ENCODE results near the gene SPATS1. TPM values are rescaled to one million over a fixed set of nuclear protein-coding genes. Genes with fewer than 3 reads are reported as not detected.
A peak's percentile ranks its signal among the peaks of the same experiment; 100 is the strongest.
"Not testable (repeated sequence)": the region's sequence is repeated elsewhere in the genome, so short reads cannot be mapped to it uniquely, and the experiment has no call there.

The SPATS1 gene
- total RNA-seq, 1 experiment from 2014 or later: not detected

DNA sequence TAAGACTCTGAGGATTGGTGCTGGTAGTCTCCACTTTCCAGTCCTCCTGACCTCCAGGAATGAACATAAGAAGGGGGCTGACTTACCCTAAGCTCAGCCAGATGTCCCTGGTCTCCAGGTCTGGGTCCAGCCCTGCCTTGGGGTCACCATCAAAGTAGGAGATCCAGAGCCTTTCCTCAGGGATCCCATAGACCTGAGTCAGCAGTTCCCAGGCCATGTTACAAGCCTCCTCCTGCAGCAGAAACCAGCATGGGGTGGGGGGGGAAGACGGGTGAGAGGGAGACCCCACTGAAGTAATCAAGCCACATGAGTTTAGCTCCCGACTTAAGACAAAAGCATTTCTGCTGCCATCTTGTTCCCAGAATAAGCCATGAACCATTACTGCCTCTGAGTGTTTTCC, 31.1 kb upstream of the SPATS1 start:
- DNase-seq (ENCODE audit: low read depth): no peak

- no peak for DNase-seq (ENCODE audit: low read depth)
Observed at GRCh38 chr6:44311767-44312166, 30.7 kb upstream of the SPATS1 start.

DNA sequence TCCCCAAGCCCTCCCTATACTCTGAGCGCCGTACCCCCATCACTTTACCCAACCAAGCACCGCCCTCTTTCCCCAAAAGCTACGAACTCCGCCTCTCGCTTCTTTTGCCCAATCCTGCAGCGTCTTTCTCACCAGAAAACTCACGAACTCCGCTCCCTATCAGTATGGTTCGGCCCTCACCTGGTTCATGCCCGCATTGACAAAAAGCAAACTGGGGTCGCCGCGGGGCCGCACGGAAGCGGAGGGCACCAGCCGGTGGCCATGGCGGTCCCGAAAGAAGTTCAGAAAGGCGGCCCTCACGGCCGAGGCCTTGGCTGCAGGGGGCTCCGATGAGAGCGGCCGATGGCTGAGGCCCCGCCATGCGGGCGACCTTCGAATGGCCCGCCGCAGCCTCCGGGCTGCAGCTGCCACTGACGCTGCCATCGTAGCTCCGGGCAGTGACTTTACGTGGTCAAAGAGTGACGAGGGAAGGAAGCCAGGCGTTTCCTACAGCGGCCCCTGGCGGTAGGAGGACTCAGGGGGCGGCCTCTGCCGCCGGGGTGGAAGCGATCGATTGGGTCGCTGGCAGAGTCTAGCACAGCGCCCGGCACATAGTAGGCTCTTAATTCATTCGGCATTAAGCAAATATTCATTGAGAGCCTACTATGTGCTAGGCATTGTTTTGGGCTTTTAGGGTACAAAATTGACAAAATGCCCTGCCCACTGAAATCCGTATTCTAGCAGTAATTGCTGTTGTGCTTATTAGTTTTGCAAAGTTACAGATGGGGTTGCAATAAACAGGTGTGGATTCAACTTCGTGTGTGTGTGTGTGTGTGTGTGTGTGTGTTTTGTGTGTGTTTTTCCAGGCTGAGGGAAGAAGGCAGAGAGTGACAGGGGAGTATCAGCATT, 29.3 kb upstream of the SPATS1 start, which contains the start of gene AARS2:
AARS2 (minus strand) TSS at position 447 of the 888 bp plus-strand sequence; CDS start at position 423, 24 bp downstream.
- DNase-seq (ENCODE audit: low read depth): peak; percentile 87

GRCh38 chr6:44314657-44315056, 27.8 kb upstream of the SPATS1 start:
- not testable (repeated sequence) for DNase-seq (ENCODE audit: low read depth)

GRCh38 chr6:44315516-44315915, 26.9 kb upstream of the SPATS1 start:
- DNase-seq (ENCODE audit: low read depth): no peak

GRCh38 chr6:44315951-44316350, 26.5 kb upstream of the SPATS1 start:
- DNase-seq (ENCODE audit: low read depth): no peak

- DNase-seq (ENCODE audit: low read depth): no peak
Observed at GRCh38 chr6:44316481-44316880, 26.0 kb upstream of the SPATS1 start.

- DNase-seq (ENCODE audit: low read depth): not testable (repeated sequence)
Observed at GRCh38 chr6:44317136-44317631, 25.3 kb upstream of the SPATS1 start.

DNA sequence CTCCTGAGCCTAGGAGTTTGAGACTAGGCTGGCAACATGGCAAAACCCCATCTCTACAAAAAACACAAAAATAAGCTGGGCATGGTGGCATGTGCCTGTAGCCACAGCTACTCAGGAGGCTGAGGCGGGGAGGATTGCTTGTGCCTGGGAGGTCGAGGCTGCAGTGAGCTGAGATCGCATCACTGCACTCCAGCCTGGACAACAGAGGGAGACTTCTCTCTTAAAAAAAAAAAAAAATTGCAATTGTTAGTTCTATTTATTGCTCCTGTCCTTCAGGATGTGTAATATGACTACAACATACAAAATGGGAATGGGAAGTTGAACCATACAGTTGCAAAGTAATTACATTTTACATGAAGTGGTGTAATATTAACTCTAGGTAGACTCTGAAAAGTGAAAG, 21.2 kb upstream of the SPATS1 start:
- DNase-seq (ENCODE audit: low read depth): no peak

GRCh38 chr6:44327096-44327495, 15.4 kb upstream of the SPATS1 start:
- DNase-seq (ENCODE audit: low read depth): no peak

- no peak for DNase-seq (ENCODE audit: low read depth)
Observed at GRCh38 chr6:44327760-44328159, 14.7 kb upstream of the SPATS1 start.

DNA sequence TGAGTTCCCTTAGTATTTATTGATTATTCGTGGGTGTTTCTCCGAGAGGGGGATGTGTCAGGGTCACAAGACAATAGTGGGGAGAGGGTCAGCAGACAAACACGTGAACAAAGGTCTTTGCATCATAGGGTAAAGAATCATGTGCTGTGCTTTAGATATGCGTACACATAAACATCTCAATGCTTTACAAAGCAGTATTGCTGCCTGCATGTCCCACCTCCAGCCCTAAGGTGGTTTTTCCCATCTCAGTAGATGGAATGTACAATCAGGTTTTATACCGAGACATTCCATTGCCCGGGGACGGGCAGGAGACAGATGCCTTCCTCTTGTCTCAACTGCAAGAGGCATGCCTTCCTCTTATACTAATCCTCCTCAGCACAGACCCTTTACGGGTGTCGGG, 14.2 kb upstream of the SPATS1 start:
- DNase-seq (ENCODE audit: low read depth): not testable (repeated sequence)

GRCh38 chr6:44329858-44330257, 12.6 kb upstream of the SPATS1 start:
- no peak for DNase-seq (ENCODE audit: low read depth)

- DNase-seq (ENCODE audit: low read depth): peak; percentile 30
Observed at GRCh38 chr6:44332585-44332984, 9.9 kb upstream of the SPATS1 start.

DNA sequence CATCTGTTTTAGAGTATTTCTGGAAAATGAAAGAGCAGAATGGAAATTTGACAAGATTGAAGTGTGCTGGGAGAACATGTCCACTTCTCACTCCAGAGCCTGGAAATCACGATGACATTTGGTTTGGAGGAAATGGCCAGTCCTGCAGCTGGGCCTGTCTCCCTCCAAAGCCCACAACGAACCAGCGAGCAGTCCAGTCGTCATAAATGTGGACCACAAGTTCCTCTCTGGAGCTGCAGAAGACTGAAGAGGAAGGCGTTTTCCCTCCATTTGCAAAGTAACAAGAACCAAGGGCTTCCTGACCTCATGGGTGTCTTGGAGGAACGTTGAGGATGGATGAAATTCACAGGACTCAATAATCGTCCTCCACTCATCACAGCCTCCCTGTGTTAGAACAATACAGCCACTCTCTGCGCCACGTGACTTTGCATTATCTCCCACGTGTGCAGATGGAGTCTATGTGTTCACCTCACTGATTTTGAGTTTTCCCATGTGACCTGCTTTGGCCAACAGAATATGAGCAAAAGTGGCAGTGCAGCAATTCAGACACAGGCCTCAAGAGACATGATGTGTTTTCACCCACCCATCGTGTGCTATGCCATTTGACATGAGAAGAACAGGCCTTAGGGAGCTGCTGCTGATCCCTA, 9.1 kb upstream of the SPATS1 start:
- no peak for DNase-seq (ENCODE audit: low read depth)

DNA sequence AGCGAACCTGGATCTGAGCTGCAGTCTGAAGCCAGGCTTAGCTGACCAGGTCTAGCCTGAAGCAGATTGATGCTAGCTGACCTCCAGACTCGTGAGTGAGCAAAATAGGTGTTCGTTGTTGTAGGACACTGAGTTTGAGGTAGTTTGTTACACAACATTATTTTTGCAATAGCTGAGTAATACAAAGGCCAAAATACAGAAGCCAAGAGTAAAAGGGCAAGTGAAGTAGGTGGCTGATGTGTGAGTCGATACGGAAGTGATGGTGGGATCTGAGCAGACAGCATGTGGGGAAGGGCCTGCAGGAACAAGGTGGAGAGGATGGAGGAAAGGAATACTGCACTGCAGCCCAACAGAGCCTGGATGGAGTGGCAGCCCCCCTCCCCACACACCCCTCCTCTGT, 8.5 kb upstream of the SPATS1 start:
- no peak for DNase-seq (ENCODE audit: low read depth)

DNA sequence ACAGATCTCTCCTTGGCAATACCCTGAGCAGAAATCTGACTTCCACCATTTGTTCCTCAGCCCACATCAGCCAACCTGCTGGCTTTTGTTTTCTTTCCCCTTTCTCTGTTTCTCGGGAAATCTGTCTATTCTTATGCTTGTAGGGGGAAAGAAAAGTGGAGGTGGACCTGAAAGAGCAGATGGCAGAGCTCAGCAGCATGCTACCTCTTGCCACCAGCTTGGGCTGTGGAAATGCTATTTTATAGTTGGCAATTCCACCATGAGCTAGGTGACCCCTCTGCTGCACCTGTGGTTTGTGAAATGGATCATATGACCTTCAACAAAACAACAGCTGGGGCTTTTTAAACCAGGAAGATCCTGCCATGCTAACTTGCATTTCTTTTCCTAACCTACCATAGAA, 6.8 kb upstream of the SPATS1 start:
- no peak for DNase-seq (ENCODE audit: low read depth)

- DNase-seq (ENCODE audit: low read depth): peak; percentile 68
Observed at GRCh38 chr6:44338228-44339122, 4.0 kb upstream of the SPATS1 start.

GRCh38 chr6:44339301-44339700, 3.1 kb upstream of the SPATS1 start:
- DNase-seq (ENCODE audit: low read depth): no peak

- peak; percentile 78 for DNase-seq (ENCODE audit: low read depth)
Observed at GRCh38 chr6:44339763-44340625, 2.5 kb upstream of the SPATS1 start.
